Esophagus muscularis mucosa (tissue), 4 donors: ENCODE results near the gene TMEM234.

Experiments
- EP300 ChIP-seq: sonication (generic); formaldehyde crosslinking; IDR thresholded peaks from one replicate; pipeline ENCODE4 v1.6.1; 2017; ENCODE audit warnings: antibody characterized with exemption
- POLR2A ChIP-seq: fragments of 450-650 bp; IDR thresholded peaks from one replicate; pipeline ENCODE4 v1.6.1; 2017; ENCODE audit warnings: antibody characterized with exemption, moderate library complexity, mild to moderate bottlenecking, low read depth
- POLR2AphosphoS5 ChIP-seq, 2 donors: sonication (generic); formaldehyde crosslinking; IDR thresholded peaks; one replicate each; pipeline ENCODE4 v1.6.1; 2017; ENCODE audit warnings: antibody characterized with exemption in 2 of 2
- TF ChIP-seq, protein P1 (sequence below), 3 experiments: fragments of 200-600 bp in 2 of 3; fragments of 450-650 bp in 1 of 3; sonication (generic) in 2 of 3; IDR thresholded peaks; one replicate each; pipeline ENCODE4 v1.5.1; 2017 to 2019; ENCODE audit warnings: antibody characterized with exemption in 3 of 3, mild to moderate bottlenecking in 2 of 3, moderate library complexity in 1 of 3

DNA sequence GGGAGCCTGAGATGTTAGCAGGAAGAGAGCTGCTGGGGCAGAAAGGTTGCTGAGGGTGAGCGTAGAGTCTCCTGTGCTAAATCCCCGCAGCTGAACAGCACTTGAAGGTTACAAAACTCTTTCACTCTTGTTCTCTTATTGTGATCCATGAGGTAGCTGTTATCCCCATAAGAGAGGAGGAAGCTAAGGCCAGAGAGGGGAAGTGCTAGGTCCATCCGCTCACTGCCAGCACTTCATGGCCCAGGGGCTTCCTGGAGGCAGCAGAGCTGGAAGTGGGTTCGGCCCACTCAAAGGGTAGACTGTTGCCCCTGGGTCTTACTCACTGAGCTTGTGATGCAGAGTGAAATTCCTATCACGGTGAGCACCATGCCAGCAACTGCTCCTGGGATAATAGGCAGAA, 5.6 kb downstream of the TMEM234 start:
- TF ChIP-seq POLR2A (no peak), POLR2AphosphoS5 (IDR thresholded peaks at IDR 0.05) (no peak), EP300 (no peak)
- TF ChIP-seq, protein P1, sequence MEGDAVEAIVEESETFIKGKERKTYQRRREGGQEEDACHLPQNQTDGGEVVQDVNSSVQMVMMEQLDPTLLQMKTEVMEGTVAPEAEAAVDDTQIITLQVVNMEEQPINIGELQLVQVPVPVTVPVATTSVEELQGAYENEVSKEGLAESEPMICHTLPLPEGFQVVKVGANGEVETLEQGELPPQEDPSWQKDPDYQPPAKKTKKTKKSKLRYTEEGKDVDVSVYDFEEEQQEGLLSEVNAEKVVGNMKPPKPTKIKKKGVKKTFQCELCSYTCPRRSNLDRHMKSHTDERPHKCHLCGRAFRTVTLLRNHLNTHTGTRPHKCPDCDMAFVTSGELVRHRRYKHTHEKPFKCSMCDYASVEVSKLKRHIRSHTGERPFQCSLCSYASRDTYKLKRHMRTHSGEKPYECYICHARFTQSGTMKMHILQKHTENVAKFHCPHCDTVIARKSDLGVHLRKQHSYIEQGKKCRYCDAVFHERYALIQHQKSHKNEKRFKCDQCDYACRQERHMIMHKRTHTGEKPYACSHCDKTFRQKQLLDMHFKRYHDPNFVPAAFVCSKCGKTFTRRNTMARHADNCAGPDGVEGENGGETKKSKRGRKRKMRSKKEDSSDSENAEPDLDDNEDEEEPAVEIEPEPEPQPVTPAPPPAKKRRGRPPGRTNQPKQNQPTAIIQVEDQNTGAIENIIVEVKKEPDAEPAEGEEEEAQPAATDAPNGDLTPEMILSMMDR (IDR thresholded peaks at IDR 0.05): no peak
